Measurements from ENCODE around the gene CNTN1. TPM values are rescaled to one million over a fixed set of nuclear protein-coding genes. Genes with fewer than 3 reads are reported as not detected.

Gene CNTN1
- total RNA-seq, 1 experiment from 2014 or later, result 6.5 TPM

DNA sequence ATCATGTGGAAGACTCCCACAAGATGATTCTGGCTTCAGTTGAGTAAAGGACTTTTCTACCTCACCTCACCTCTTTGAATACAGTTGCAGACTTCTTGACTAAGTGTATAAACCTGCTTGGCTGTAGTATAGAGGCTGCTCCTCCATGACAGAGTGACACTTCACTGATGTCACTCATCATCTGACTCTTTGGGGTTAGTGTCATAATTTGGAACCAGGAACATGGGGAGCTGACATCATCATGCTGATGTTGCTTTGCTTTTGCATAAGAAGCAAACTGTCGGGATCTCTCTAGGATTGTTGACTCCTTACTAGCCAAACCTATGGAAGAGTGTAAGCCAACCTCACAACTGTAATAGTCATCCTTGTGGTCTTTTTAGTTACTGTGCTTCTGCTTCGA, 420.7 kb downstream of the CNTN1 start:
- Histone ChIP-seq H2BK120ac (ENCODE audit: low read depth, low read length, poor library complexity, severe bottlenecking) (no peak overlapping the region), H2AFZ (ENCODE audit: low read length) (no peak overlapping the region), H2BK15ac (ENCODE audit: low read depth, low read length) (no peak overlapping the region), H2BK5ac (ENCODE audit: insufficient read length, low read length) (no peak overlapping the region), H3K79me1 (ENCODE audit: insufficient read depth, low read depth, low read length, poor library complexity, severe bottlenecking) (no peaks in the 10 kb centered on the region), H3K4ac (ENCODE audit: low read depth, low read length) (no peak overlapping the region), H3K23ac (ENCODE audit: insufficient read length, low read depth, low read length) (no peak overlapping the region), H3K9ac (ENCODE audit: extremely low read depth, insufficient read length, low read length) (no peak overlapping the region), H3K18ac (ENCODE audit: insufficient read length, low read depth, low read length) (no peak overlapping the region), H2BK20ac (ENCODE audit: low read depth, low read length, poor library complexity, severe bottlenecking) (no peak overlapping the region), H3K4me1 (ENCODE audit: insufficient read depth, low read length) (no peaks in the 10 kb centered on the region), H3T11ph (ENCODE audit: low read length) (no peak overlapping the region), H3K79me2 (ENCODE audit: insufficient read depth, low read length) (no peaks in the 10 kb centered on the region), H3K23me2 (ENCODE audit: insufficient read length, low read depth, low read length, poor library complexity, severe bottlenecking) (no peaks in the 10 kb centered on the region), H3K56ac (ENCODE audit: insufficient read length, low read depth, low read length) (no peak overlapping the region), H2BK12ac (ENCODE audit: insufficient read length, low read depth, low read length) (no peak overlapping the region), H4K20me1 (ENCODE audit: control insufficient read depth, insufficient read depth, insufficient read length) (no peaks in the 10 kb centered on the region), H3K9me3 (ENCODE audit: control insufficient read depth, low read depth, low read length) (no peaks in the 10 kb centered on the region), H3K4me2 (ENCODE audit: insufficient read depth, insufficient read length, low read length) (no peak overlapping the region), H2AK5ac (ENCODE audit: insufficient read length, low read length) (no peak overlapping the region), H4K91ac (ENCODE audit: insufficient read length, low read depth, low read length) (no peak overlapping the region), H3K27ac (ENCODE audit: insufficient read length, low read depth, low read length) (no peak overlapping the region), H3K27me3 (ENCODE audit: insufficient read depth, low read length) (no peaks in the 10 kb centered on the region), H4K8ac (replicated peaks; ENCODE audit: insufficient read length, low read depth, low read length) (no peak overlapping the region), H4K5ac (ENCODE audit: insufficient read length, low read depth, low read length) (no peak overlapping the region), H3K14ac (ENCODE audit: insufficient read depth, low read length) (no peak overlapping the region)
- WGBS (ENCODE audit: extremely low coverage, insufficient read length, low lambda C conversion rate), result no CpG with 5 or more reads among the region's 2 CpGs
- H3K4me1 Mint-ChIP-seq, result no peaks in the 10 kb centered on the region
- no peak overlapping the region for H3K4me3 Mint-ChIP-seq
- no peaks in the 10 kb centered on the region for H3K36me3 Mint-ChIP-seq (ENCODE audit: insufficient read depth in 1 of 3, low read depth in 3 of 3)
- TF ChIP-seq, protein P1, sequence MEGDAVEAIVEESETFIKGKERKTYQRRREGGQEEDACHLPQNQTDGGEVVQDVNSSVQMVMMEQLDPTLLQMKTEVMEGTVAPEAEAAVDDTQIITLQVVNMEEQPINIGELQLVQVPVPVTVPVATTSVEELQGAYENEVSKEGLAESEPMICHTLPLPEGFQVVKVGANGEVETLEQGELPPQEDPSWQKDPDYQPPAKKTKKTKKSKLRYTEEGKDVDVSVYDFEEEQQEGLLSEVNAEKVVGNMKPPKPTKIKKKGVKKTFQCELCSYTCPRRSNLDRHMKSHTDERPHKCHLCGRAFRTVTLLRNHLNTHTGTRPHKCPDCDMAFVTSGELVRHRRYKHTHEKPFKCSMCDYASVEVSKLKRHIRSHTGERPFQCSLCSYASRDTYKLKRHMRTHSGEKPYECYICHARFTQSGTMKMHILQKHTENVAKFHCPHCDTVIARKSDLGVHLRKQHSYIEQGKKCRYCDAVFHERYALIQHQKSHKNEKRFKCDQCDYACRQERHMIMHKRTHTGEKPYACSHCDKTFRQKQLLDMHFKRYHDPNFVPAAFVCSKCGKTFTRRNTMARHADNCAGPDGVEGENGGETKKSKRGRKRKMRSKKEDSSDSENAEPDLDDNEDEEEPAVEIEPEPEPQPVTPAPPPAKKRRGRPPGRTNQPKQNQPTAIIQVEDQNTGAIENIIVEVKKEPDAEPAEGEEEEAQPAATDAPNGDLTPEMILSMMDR (conservative IDR thresholded peaks at IDR 0.05), result no peak
- no peak for DNase-seq
- H3K27ac Mint-ChIP-seq, result no peak overlapping the region
- H3K27me3 Mint-ChIP-seq (ENCODE audit: low read depth), result no peaks in the 10 kb centered on the region
- no peaks in the 10 kb centered on the region for H3K9me3 Mint-ChIP-seq

All from H9 (cell line).